PC-3 (cell line): ENCODE measurements around the gene LEF1. TPM values are rescaled to one million over a fixed set of nuclear protein-coding genes. Genes with fewer than 3 reads are reported as not detected.
A peak's percentile ranks its signal among the peaks of the same experiment; 100 is the strongest.

Experiments
- ATAC-seq: fragments of 200-7000 bp; cut with Tn5 transposase; 2 replicates; pipeline ENCODE4 v1.9.1; 2020; ENCODE audit warnings: mild to moderate bottlenecking, moderate library complexity
- BruUV-seq: library from RNA; stranded (reverse); fragments of 400-500 nt; replicated peaks from 2 replicates; lab custom pipeline; 2021; lab: Mats Ljungman, UMichigan
- CTCF ChIA-PET: fragments of 300-600 bp; sonication (Branson Sonifier 250); formaldehyde crosslinking; loops from one replicate; lab custom pipeline; 2022; ENCODE audit warnings: antibody characterized with exemption; lab: Charles Lee
- POLR2A ChIA-PET: fragments of 300-600 bp; sonication (Branson Sonifier 250); formaldehyde crosslinking; loops from one replicate; lab custom pipeline; 2022; ENCODE audit warnings: antibody characterized with exemption; ENCODE audit not compliant: unreplicated experiment; lab: Charles Lee
- DNase-seq: peaks from one replicate; pipeline ENCODE4 v3.0.0-alpha.2; 2015
- H2AFZ ChIP-seq: fragments of 300-600 bp; sonication (generic); 2 replicates; pipeline ENCODE4 v1.6.0; 2016; ENCODE audit warnings: antibody characterized with exemption, low read length
- H3F3A ChIP-seq: fragments of 300-600 bp; sonication (generic); one replicate; pipeline ENCODE4 v1.6.0; 2017; ENCODE audit warnings: antibody characterized with exemption, low read length, control low read depth, mild to moderate bottlenecking; ENCODE audit not compliant: unreplicated experiment
- H3K27ac ChIP-seq: fragments of 300-600 bp; sonication (generic); 2 replicates; pipeline ENCODE4 v1.5.1; 2016; ENCODE audit warnings: mild to moderate bottlenecking, low read length
- H3K27me3 ChIP-seq: fragments of 300-600 bp; sonication (generic); 2 replicates; pipeline ENCODE4 v1.6.1; 2016; ENCODE audit warnings: low read length, mixed read lengths
- H3K36me3 ChIP-seq: fragments of 300-600 bp; sonication (generic); 2 replicates; pipeline ENCODE4 v1.6.1; 2016; ENCODE audit warnings: low read depth, mixed run types, low read length, mixed read lengths
- H3K4me1 ChIP-seq: fragments of 300-600 bp; sonication (generic); 2 replicates; pipeline ENCODE4 v1.5.1; 2016; ENCODE audit warnings: low read length; ENCODE audit not compliant: insufficient read depth
- H3K4me2 ChIP-seq: fragments of 300-600 bp; sonication (generic); 2 replicates; pipeline ENCODE4 v1.6.0; 2016; ENCODE audit warnings: low read length
- H3K4me3 ChIP-seq: fragments of 300-600 bp; sonication (generic); 2 replicates; pipeline ENCODE4 v1.5.1; 2016; ENCODE audit warnings: mild to moderate bottlenecking, low read length, mixed read lengths
- H3K79me2 ChIP-seq: fragments of 300-600 bp; sonication (generic); 2 replicates; pipeline ENCODE4 v1.6.1; 2017; ENCODE audit warnings: low read length, mixed read lengths
- H3K9ac ChIP-seq: fragments of 300-600 bp; sonication (generic); 2 replicates; pipeline ENCODE4 v1.6.0; 2016; ENCODE audit warnings: mild to moderate bottlenecking, low read length
- H3K9me2 ChIP-seq: fragments of 300-600 bp; sonication (generic); replicated peaks from 2 replicates; pipeline ENCODE4 v1.6.1; 2016; ENCODE audit warnings: mixed run types, low read length, mixed read lengths
- H3K9me3 ChIP-seq: fragments of 300-600 bp; sonication (generic); 2 replicates; pipeline ENCODE4 v1.6.1; 2016; ENCODE audit warnings: low read length, mixed read lengths
- H4K20me1 ChIP-seq: fragments of 300-600 bp; sonication (generic); 2 replicates; pipeline ENCODE4 v1.6.1; 2016; ENCODE audit warnings: low read length, mixed read lengths
- CTCF ChIP-seq: fragments of 300-600 bp; sonication (generic); conservative IDR thresholded peaks from 2 replicates; pipeline ENCODE4 v1.5.1; 2017; ENCODE audit warnings: antibody characterized with exemption, low read depth, mild to moderate bottlenecking, low read length
- EZH2 ChIP-seq: fragments of 300-600 bp; sonication (generic); IDR thresholded peaks from one replicate; pipeline ENCODE4 v1.6.1; 2017; ENCODE audit warnings: antibody characterized with exemption, mild to moderate bottlenecking, low read length; ENCODE audit not compliant: unreplicated experiment
- EZH2phosphoT487 ChIP-seq: fragments of 300-600 bp; sonication (generic); IDR thresholded peaks from 2 replicates; pipeline ENCODE4 v1.6.1; 2018; ENCODE audit warnings: mild to moderate bottlenecking, antibody characterized with exemption, low read length, borderline replicate concordance
- intact Hi-C: fragments of 100-400 bp; cut with micrococcal nuclease; formaldehyde crosslinking; loops from 2 replicates; pipeline ENCODE4 v1.9.0; 2023
- total RNA-seq: library from RNA; depleted of rRNA; stranded (reverse); fragments of >200 nt; gene quantifications from 2 replicates; pipeline ENCODE4 v1.2.3, GENCODE V29; 2014

The LEF1 gene
- total RNA-seq, 1 experiment from 2014 or later = 2.4 TPM

DNA sequence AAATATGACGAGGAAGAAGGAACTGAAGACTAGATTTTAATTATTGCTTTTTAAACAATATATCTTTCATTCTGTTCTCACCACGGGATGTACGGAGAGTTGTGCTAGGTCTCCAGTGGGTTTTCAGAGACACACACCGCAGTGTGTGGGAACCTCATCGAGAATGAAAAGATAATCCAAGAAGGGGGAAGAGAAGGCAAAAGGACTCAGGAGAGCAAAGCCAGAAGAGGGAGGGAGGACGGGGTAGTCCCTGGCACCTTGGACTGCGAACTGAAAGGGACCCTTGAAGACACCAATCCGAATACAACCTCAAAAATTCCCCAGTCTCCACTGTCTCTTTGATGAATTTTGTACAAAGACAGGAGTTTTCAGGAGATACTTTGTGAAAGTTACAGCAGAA lies 932 bp upstream of the LEF1 start:
- Histone ChIP-seq H3K9me3 (no peaks in the 10 kb centered on the region), H3K36me3 (no peaks in the 10 kb centered on the region), H3K4me3 (no peak overlapping the region), H2AFZ (no peak overlapping the region), H3K4me1 (no peaks in the 10 kb centered on the region), H4K20me1 (no peaks in the 10 kb centered on the region), H3F3A (no peaks in the 10 kb centered on the region), H3K79me2 (no peaks in the 10 kb centered on the region), H3K9me2 (no peaks in the 10 kb centered on the region), H3K27me3 (peaks cover 73% of the 10 kb centered on the region), H3K27ac (no peak overlapping the region), H3K9ac (no peak overlapping the region), H3K4me2 (no peak overlapping the region)
- no peak for DNase-seq
- ChIA-PET POLR2A (interaction anchor here (0.8 kb wide), 1 partner anchor 143 kb away, joined by 13 read pairs; no protein-coding TSS in a partner anchor), CTCF (no interaction called here)
- intact Hi-C loops = loop anchor here (5.0 to 10.0 kb wide), 2 partner anchors 52 to 105 kb away; no protein-coding TSS in a partner anchor
- BruUV-seq = no TSS peak
- TF ChIP-seq EZH2 = no peak
- TF ChIP-seq EZH2phosphoT487 = no peak
- no peak for TF ChIP-seq CTCF
- no peak for ATAC-seq

DNA sequence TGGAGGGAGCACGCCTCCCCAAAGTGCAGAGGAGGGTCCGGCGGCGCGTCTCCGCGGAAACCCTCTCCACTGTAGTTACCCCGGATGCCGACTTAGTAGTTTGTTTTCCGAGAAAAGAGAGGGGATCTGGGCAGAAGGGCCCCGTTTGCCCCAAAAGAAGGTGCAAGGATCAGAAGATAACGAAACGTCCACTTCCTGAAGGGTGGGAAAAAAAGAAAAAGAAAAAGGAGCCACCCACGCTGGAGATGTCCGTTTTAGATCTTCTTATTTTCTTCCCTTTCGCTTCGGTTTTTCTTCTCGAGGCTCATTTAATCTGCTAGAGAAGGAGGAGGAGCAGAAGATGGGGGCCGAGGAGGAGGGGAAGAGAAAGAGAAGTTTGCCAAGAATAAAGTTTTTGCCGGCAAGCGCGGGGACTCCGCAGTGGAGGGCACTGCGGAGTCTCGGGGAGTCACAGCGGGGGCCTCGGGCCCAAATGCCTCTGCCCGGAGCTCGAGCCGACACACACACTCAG lies 517 bp downstream of the LEF1 start:
- Histone ChIP-seq H3K4me1 (no peaks in the 10 kb centered on the region), H2AFZ (peak overlapping the region; percentile 81), H3K4me3 (peak overlapping the region; percentile 69), H3K9me3 (no peaks in the 10 kb centered on the region), H3F3A (no peaks in the 10 kb centered on the region), H4K20me1 (no peaks in the 10 kb centered on the region), H3K27me3 (peaks cover 73% of the 10 kb centered on the region), H3K9me2 (no peaks in the 10 kb centered on the region), H3K27ac (no peak overlapping the region), H3K9ac (no peak overlapping the region), H3K36me3 (no peaks in the 10 kb centered on the region), H3K79me2 (no peaks in the 10 kb centered on the region), H3K4me2 (peak overlapping the region; percentile 94)
- POLR2A ChIA-PET = no interaction called here
- TF ChIP-seq EZH2 (no peak), CTCF (no peak), EZH2phosphoT487 (0 out of 2 replicates have a peak, but pooled peaks have one; percentile 2)
- intact Hi-C loops = loop anchor here (5.0 to 10.0 kb wide), 2 partner anchors 51 to 103 kb away; no protein-coding TSS in a partner anchor
- DNase-seq (no peak), ATAC-seq (no peak; the same call in 1 of the 2 replicates)
- no TSS peak for BruUV-seq
- CTCF ChIA-PET = no interaction called here
